HG02588 (cell line): ENCODE results near the gene MEF2B.

Experiments used
- ATAC-seq: cut with Tn5 transposase; IDR thresholded peaks from one replicate; pipeline ENCODE4 v1.9.1; 2021; ENCODE audit warnings: mild to moderate bottlenecking, moderate library complexity; ENCODE audit not compliant: unreplicated experiment

Gene MEF2B

DNA sequence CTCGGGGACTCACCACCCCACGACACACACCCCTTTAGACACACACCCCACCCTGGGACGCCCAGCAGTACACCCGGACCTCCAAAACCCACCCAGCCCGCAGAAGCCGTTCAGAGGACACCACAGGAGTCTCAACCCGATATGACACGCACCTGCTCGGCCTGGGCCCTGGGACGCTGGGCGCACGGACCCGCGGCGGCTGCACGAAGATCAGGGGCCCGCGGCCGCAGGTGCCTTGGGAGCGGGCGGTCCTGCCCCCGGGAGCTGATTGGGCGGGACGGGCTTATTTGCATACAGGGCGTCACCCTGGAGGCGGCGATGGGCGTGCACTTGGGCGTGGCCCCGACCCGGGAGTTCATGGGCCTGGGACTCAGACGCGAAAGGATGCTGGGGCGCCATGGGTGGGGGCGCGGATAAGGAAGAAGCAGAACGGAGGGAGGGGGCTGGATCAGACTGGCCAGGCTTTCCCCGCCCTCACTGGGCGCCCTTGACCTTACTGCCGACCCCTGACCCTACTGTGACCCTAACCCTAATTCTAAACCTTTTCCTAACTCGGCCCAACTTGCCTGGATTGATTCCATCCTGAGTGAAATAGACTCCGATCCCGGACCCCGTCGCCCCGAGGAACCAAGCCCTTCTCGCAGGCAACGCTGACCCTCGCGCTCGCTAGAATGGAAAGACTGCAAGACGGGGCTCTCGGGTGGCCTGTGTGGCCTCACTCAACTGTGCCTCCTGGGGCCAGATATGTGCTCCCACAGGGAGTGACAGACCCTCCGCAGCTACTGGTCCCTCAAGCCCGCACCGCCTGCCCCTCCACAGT is at the start of gene MEF2B:
TSS of gene MEF2B (minus strand) at position 211 of the 820 bp plus-strand sequence. CDS start 19,528 bp downstream, outside the sequence.
- ATAC-seq, result peak; percentile 82

DNA sequence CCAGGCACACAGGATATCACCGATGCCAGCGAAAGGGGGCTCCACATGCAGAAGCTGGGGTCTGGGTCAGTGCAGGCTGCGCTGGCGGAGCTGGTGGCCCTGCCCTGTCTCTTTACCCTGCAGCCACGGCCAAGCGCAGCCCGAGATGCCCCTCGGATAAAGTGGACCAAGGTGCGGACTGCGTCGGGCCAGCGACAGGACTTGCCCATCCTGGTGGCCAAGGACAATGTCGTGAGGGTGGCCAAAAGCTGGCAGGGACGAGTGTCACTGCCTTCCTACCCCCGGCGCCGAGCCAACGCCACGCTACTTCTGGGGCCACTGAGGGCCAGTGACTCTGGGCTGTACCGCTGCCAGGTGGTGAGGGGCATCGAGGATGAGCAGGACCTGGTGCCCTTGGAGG is 48.8 kb upstream of the MEF2B start:
- no peak for ATAC-seq

DNA sequence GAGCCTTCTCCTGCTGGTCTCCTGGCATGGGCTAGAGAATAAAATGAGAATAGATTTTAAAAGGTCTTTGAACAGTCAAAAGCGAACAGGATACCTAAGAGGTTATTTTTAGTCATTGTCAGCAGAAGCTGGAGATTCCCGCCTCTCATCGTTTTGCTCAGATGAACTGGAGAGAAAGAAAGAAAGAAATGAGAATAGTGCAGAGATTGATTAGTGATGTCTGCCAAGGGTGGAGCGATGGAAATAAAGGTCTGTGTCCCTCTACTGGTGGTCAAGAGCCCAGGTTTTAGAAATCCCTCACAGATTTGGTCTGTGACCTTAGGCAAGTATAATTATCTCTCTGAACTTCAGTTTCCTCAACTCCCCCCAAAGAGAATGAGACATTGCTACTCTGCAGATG is 47.0 kb upstream of the MEF2B start:
- no peak for ATAC-seq

- ATAC-seq, result no peak
Observed at GRCh38 chr19:19215792-19216191, 45.7 kb upstream of the MEF2B start.

GRCh38 chr19:19214892-19215291 is 44.8 kb upstream of the MEF2B start:
- no peak for ATAC-seq

DNA sequence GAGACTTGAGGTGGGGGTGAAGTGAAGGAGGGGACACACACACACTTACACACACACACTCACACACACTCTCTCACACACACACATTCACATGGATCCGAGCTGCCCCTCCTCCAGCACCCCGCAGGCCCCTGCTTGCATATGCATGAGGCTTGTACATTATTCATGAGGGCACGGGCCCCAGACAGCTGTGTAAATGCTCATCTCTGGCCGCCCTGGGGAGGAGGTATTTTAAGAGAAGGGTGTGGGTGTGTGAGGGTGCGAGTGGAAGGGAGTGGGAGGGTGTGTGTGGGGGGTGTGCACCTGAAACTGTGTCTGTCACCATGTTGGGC is 44.1 kb upstream of the MEF2B start:
- no peak for ATAC-seq

DNA sequence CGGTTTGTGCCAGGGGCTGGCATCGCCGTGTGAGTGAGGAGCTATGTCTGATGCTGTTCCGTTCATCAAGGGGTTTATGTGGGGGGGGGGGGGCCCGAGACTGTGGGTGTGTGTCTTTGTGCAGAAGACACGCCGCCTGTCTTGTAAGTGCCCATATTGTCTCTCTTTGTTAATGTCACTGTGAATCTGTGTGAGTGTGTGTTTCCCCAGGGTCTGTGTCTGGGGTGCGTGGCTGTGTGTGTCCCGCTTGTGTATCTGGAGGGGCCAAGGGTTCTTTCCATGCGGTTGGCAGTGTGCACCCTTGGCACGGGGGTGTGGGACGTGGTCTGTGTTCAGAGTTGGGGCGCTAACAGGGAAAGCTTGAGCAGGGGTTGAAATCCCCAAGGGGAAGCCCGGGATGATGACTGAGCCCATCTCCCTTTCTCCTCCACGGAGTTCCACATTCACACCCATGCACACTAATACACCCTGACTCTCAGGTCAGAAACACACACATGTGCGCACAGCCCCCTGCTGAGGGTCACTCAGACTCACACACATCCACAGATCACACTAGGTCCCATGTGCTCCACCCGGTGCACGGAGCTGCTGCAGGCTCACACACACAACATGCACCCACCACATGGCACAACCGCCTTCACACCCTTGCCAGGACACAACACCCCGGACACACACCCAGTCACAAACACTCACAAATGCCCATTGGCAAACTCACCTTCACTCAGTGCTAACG is 43.5 kb upstream of the MEF2B start:
- ATAC-seq, result no peak

DNA sequence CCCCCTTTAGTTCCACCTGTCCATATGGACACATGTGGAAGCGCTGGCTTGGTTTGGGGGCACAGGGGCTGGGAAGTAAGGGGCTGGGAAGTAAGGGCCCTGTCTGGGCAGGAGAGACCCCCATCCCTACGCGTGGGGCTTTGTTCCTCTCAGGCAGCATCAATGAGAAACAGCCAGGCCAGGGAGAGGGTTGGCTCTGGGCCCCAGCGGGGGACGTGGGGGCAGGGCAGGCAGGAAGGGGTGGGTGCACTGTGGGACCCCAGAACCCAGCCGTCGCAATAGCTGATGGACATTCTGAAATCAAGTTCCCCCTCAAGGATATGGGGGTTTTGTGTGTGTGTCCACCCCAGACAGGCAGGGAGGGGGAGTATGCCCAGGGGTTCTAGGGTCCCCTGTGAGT is 42.9 kb upstream of the MEF2B start:
- no peak for ATAC-seq

- no peak for ATAC-seq
Observed at GRCh38 chr19:19211499-19212420, 41.7 kb upstream of the MEF2B start, which contains the start of gene NCAN. TSS of gene NCAN (plus strand) at chr19:19211958. CDS start at chr19:19216954, 4,996 bp downstream.

GRCh38 chr19:19209372-19209771 is 39.3 kb upstream of the MEF2B start:
- ATAC-seq, result no peak

- no peak for ATAC-seq
Observed at GRCh38 chr19:19207637-19208572, 37.8 kb upstream of the MEF2B start.

DNA sequence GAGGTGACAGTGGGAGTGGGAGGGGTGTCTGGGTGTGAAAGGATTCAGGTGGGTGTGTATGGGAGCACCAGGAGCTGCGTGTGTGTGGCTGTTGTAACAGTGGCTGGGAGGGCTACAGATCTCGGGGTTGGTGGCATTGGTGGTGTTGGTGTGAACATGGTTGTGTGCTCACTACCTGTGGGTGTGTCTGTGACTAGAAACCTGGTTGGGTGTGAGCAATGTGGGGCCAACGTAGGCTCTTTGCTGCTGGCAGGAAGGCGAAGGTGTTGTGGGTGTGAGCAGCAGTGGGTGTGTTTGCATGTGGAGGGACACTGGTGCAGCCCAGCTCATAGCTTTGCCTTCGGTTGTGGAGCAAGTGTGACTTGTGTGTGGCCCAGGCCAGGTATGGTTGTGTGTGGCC is 36.9 kb upstream of the MEF2B start:
- no peak for ATAC-seq

DNA sequence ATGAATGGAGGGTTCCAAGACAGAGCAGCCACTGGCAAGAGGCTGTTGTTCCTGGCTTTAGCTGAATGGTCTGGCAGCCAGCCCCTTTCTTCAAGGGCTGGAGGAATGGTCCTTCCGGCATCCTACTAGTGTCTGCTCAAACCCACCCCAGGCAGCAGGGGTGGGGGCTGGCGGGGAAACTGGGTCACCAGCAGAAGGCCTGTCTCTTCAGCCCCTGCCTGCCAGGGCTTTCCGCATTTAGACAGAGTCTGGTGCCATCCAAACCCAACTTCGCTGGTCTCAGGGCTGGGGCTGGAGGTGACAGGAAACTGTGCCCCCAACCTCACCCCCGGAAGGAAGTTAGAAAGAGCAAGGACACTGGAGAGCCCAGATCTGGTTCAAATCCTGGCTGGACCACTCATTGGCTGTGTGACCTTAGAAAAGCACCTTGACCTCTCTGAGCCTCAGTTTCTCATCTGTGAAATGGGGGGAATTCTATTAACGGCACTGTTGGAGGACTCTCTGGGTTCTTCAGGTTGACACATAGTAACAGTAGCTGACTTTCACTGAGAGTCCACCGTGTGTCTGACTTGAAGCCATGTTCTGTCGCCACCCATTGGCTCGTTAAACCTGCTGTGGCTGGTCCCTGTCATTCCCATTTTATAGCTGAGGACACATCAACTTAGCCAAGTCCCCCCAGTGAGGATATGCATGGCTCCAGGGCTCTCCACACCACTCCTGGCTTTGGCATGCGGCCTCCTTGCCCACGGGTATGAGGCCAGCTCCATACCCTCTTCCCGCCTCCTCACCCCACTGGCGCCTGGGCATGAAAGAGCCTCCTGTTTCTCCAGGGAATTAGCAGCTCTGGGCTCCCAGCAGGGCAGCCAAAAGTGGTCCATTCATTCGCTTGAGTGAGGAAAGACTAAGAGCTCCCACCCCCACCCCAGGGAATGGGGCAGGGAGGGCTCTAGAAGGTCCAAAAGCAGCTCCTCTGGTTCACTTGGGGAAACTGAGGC is 35.6 kb upstream of the MEF2B start:
- ATAC-seq, result no peak

DNA sequence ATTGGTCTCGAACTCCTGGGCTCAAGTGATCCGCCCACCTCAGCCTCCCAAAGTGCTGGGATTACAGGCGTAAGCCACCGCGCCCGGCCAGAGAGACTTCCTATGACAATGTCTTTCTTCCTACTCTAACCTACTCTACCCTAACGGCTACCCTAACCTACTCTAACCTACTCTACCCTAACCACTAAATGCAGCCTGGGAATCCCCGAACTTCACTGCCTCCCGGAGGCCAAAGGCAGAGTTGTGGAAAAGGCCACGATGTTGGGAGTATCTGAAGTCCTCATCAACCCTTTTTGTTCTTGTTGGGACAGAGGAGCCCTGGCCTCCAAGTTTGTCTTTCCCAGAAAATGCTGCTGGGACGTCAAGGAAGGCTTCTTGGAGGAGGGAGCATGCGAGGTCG is 34.1 kb upstream of the MEF2B start:
- no peak for ATAC-seq

- peak; percentile 59 for ATAC-seq
Observed at GRCh38 chr19:19203012-19203856, 33.2 kb upstream of the MEF2B start, which contains the start of gene NR2C2AP. TSS of gene NR2C2AP (minus strand) at chr19:19203414. CDS start at chr19:19203060, 354 bp downstream.

- ATAC-seq, result peak; percentile 8
Observed at GRCh38 chr19:19202707-19203011, 32.6 kb upstream of the MEF2B start.

GRCh38 chr19:19201697-19202630 is 31.9 kb upstream of the MEF2B start:
- no peak for ATAC-seq
